HEK293 (cell line): ENCODE measurements around the gene PCCA.

ENCODE experiments used
- AEBP2 ChIP-seq: fragments of 450-650 bp; formaldehyde crosslinking; IDR thresholded peaks from 2 replicates; pipeline ENCODE4 v1.5.1; 2016; ENCODE audit warnings: missing biosample characterization, missing genetic modification characterization, borderline replicate concordance
- CTCF ChIP-seq: fragments of 450-650 bp; formaldehyde crosslinking; IDR thresholded peaks from 2 replicates; pipeline ENCODE4 v1.5.1; 2016; ENCODE audit warnings: missing biosample characterization, missing genetic modification characterization
- FEZF1 ChIP-seq: fragments of 450-650 bp; formaldehyde crosslinking; IDR thresholded peaks from 2 replicates; pipeline ENCODE4 v1.5.1; 2016; ENCODE audit warnings: missing biosample characterization, missing genetic modification characterization
- GLI4 ChIP-seq: fragments of 450-650 bp; formaldehyde crosslinking; IDR thresholded peaks from 2 replicates; pipeline ENCODE4 v1.5.1; 2016; ENCODE audit warnings: missing biosample characterization, missing genetic modification characterization
- HIC1 ChIP-seq: fragments of 450-650 bp; formaldehyde crosslinking; IDR thresholded peaks from 2 replicates; pipeline ENCODE4 v1.5.1; 2016; ENCODE audit warnings: missing biosample characterization, missing genetic modification characterization
- HOXC10 ChIP-seq: sonication (generic); formaldehyde crosslinking; IDR thresholded peaks from 2 replicates; pipeline ENCODE4 v1.8.1; 2023; ENCODE audit warnings: mild to moderate bottlenecking, missing genetic modification reagents
- KLF10 ChIP-seq: fragments of 450-650 bp; IDR thresholded peaks from 2 replicates; pipeline ENCODE4 v1.5.1; 2018; ENCODE audit warnings: missing biosample characterization, mild to moderate bottlenecking, missing genetic modification characterization
- KLF8 ChIP-seq: fragments of 450-650 bp; formaldehyde crosslinking; IDR thresholded peaks from 2 replicates; pipeline ENCODE4 v1.5.1; 2016; ENCODE audit warnings: missing biosample characterization, missing genetic modification characterization
- KLF9 ChIP-seq: fragments of 450-650 bp; formaldehyde crosslinking; IDR thresholded peaks from 2 replicates; pipeline ENCODE4 v1.5.1; 2016; ENCODE audit warnings: missing biosample characterization, missing genetic modification characterization, low read depth
- MEIS1 ChIP-seq: sonication (generic); formaldehyde crosslinking; IDR thresholded peaks from 2 replicates; pipeline ENCODE4 v1.8.1; 2022; ENCODE audit warnings: missing genetic modification reagents, mild to moderate bottlenecking, borderline replicate concordance
- PRDM1 ChIP-seq: fragments of 450-650 bp; formaldehyde crosslinking; IDR thresholded peaks from 2 replicates; pipeline ENCODE4; 2016; ENCODE audit warnings: missing biosample characterization, missing genetic modification characterization
- YY1 ChIP-seq: fragments of 450-650 bp; formaldehyde crosslinking; IDR thresholded peaks from 2 replicates; pipeline ENCODE4 v1.5.1; 2018; ENCODE audit warnings: missing biosample characterization, missing genetic modification characterization
- ZBTB20 ChIP-seq: fragments of 450-650 bp; formaldehyde crosslinking; IDR thresholded peaks from 2 replicates; pipeline ENCODE4 v1.5.1; 2016; ENCODE audit warnings: missing biosample characterization, missing genetic modification characterization
- ZBTB26 ChIP-seq: fragments of 450-650 bp; formaldehyde crosslinking; optimal IDR thresholded peaks from 2 replicates; pipeline ENCODE3; 2016; ENCODE audit warnings: missing biosample characterization, mild to moderate bottlenecking, missing genetic modification characterization
- ZBTB8A ChIP-seq: fragments of 450-650 bp; formaldehyde crosslinking; IDR thresholded peaks from 2 replicates; pipeline ENCODE4 v1.5.1; 2016; ENCODE audit warnings: missing biosample characterization, missing genetic modification characterization
- ZNF121 ChIP-seq: fragments of 450-650 bp; formaldehyde crosslinking; IDR thresholded peaks from 2 replicates; pipeline ENCODE4 v1.5.1; 2016; ENCODE audit warnings: missing biosample characterization, missing genetic modification characterization
- ZNF138 ChIP-seq: fragments of 450-650 bp; formaldehyde crosslinking; IDR thresholded peaks from 2 replicates; pipeline ENCODE4 v1.5.1; 2016; ENCODE audit warnings: missing biosample characterization, missing genetic modification characterization, borderline replicate concordance
- ZNF202 ChIP-seq: fragments of 450-650 bp; formaldehyde crosslinking; IDR thresholded peaks from 2 replicates; pipeline ENCODE4 v1.5.1; 2016; ENCODE audit warnings: missing biosample characterization, missing genetic modification characterization, borderline replicate concordance
- ZNF221 ChIP-seq: fragments of 450-650 bp; formaldehyde crosslinking; IDR thresholded peaks from 2 replicates; pipeline ENCODE4 v1.5.1; 2017; ENCODE audit warnings: missing biosample characterization, missing genetic modification characterization, borderline replicate concordance
- ZNF248 ChIP-seq: fragments of 450-650 bp; formaldehyde crosslinking; IDR thresholded peaks from 2 replicates; pipeline ENCODE4 v1.5.1; 2017; ENCODE audit warnings: missing biosample characterization, missing genetic modification characterization
- ZNF311 ChIP-seq: fragments of 450-650 bp; formaldehyde crosslinking; IDR thresholded peaks from 2 replicates; pipeline ENCODE4 v1.5.1; 2017; ENCODE audit warnings: missing biosample characterization, missing genetic modification characterization, borderline replicate concordance
- ZNF350 ChIP-seq: fragments of 450-650 bp; formaldehyde crosslinking; IDR thresholded peaks from 2 replicates; pipeline ENCODE4 v1.5.0; 2017; ENCODE audit warnings: missing biosample characterization, mild to moderate bottlenecking, missing genetic modification characterization
- ZNF394 ChIP-seq: fragments of 450-650 bp; formaldehyde crosslinking; IDR thresholded peaks from 2 replicates; pipeline ENCODE4 v1.5.1; 2016; ENCODE audit warnings: missing biosample characterization, missing genetic modification characterization, mild to moderate bottlenecking, moderate library complexity, borderline replicate concordance
- ZNF423 ChIP-seq: fragments of 450-650 bp; formaldehyde crosslinking; IDR thresholded peaks from 2 replicates; pipeline ENCODE4 v1.5.1; 2016; ENCODE audit warnings: missing biosample characterization, missing genetic modification characterization
- ZNF501 ChIP-seq: fragments of 450-650 bp; formaldehyde crosslinking; IDR thresholded peaks from 2 replicates; pipeline ENCODE4 v1.5.1; 2016; ENCODE audit warnings: missing biosample characterization, missing genetic modification characterization
- ZNF514 ChIP-seq: fragments of 450-650 bp; formaldehyde crosslinking; IDR thresholded peaks from 2 replicates; pipeline ENCODE4 v1.5.1; 2016; ENCODE audit warnings: missing biosample characterization, missing genetic modification characterization
- ZNF560 ChIP-seq: fragments of 450-650 bp; formaldehyde crosslinking; IDR thresholded peaks from 2 replicates; pipeline ENCODE4 v1.5.1; 2017; ENCODE audit warnings: missing biosample characterization, missing genetic modification characterization, borderline replicate concordance
- ZNF561 ChIP-seq: fragments of 450-650 bp; IDR thresholded peaks from 2 replicates; pipeline ENCODE4 v1.5.1; 2018; ENCODE audit warnings: missing biosample characterization, missing genetic modification characterization, borderline replicate concordance
- ZNF658 ChIP-seq: fragments of 450-650 bp; formaldehyde crosslinking; IDR thresholded peaks from 2 replicates; pipeline ENCODE4; 2016; ENCODE audit warnings: missing biosample characterization, missing genetic modification characterization
- ZNF704 ChIP-seq: fragments of 450-650 bp; formaldehyde crosslinking; IDR thresholded peaks from 2 replicates; pipeline ENCODE4 v1.5.1; 2016; ENCODE audit warnings: missing biosample characterization, missing genetic modification characterization
- ZSCAN18 ChIP-seq: fragments of 450-650 bp; formaldehyde crosslinking; IDR thresholded peaks from 2 replicates; pipeline ENCODE4 v1.5.1; 2016; ENCODE audit warnings: missing biosample characterization, missing genetic modification characterization

Gene PCCA

GRCh38 chr13:100088644-100089464, at the start of gene PCCA (continued):
- TF ChIP-seq ZNF394 (tag by site-specific recombination) (no peak), ZNF561 (no peak), ZNF501 (peak; percentile 69), MEIS1 (CRISPR knock-in tag) (0 out of 2 replicates have a peak, but pooled peaks have one; percentile 12), PRDM1 (tag by site-specific recombination) (no peak), ZNF202 (tag by site-specific recombination) (no peak), ZSCAN18 (tag by site-specific recombination) (no peak), ZNF560 (tag by site-specific recombination) (no peak), HOXC10 (no peak), ZNF248 (tag by site-specific recombination) (no peak), KLF8 (tag by site-specific recombination) (no peak), KLF9 (tag by site-specific recombination) (peak; percentile 89), ZNF423 (tag by site-specific recombination) (no peak), KLF10 (peak; percentile 96), AEBP2 (tag by site-specific recombination) (no peak), ZBTB8A (tag by site-specific recombination) (peak; percentile 61), FEZF1 (tag by site-specific recombination) (no peak), ZNF311 (no peak), ZBTB26 (tag by site-specific recombination) (peak; percentile 63), ZNF138 (tag by site-specific recombination) (no peak), ZNF704 (tag by site-specific recombination) (no peak), ZNF221 (tag by site-specific recombination) (no peak), ZNF350 (no peak), ZNF658 (tag by site-specific recombination) (no peak), GLI4 (tag by site-specific recombination) (no peak), ZNF121 (tag by site-specific recombination) (no peak), HIC1 (peak; percentile 73; the same call in 1 of the 2 replicates), YY1 (tag by site-specific recombination) (peak; percentile 82), ZBTB20 (tag by site-specific recombination) (peak; percentile 62; the same call in 1 of the 2 replicates), ZNF514 (tag by site-specific recombination) (no peak), CTCF (no peak)
